ENCODE results near the gene UNC13D.

Gene UNC13D

DNA sequence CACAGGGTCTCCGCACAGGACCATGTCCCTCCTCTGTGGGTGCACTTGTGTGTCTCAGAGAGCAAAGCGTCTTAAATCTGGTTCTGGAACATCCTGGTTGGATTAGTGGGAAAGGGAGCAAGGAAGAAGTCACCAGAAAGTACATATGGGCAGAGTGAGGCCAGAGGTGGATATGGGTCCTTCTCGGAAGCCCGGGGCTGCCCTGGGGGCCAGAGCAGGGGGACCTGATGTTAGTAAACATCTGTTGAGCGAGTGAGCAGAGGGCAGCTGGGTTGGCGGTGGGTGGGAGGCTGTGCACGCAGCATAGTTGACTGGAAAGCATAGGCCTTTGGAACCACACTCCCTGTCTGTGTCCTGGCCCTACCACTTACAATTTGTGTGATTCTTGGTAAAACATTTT is 22.7 kb downstream of the UNC13D start:
- FAIRE-seq (no peak), DNase-seq (ENCODE audit: insufficient read length, low spot score) (no peak)
- TF ChIP-seq POLR2A (IDR thresholded peaks at IDR 0.05; ENCODE audit: low read depth, low read length), result no peak
- no peak for TF ChIP-seq TAF1 (IDR thresholded peaks at IDR 0.05; ENCODE audit: low read depth, low read length)

GRCh38 chr17:75820094-75821080 is 23.8 kb downstream of the UNC13D start:
- DNase-seq (ENCODE audit: insufficient read length, low spot score) (no peak), FAIRE-seq (no peak)
- TF ChIP-seq PAX5 (IDR thresholded peaks at IDR 0.05; ENCODE audit: insufficient read depth, low read length, severe bottlenecking), result no peak

- FAIRE-seq (no peak), DNase-seq (ENCODE audit: insufficient read length, low spot score) (no peak)
- TF ChIP-seq POLR2AphosphoS5 (IDR thresholded peaks at IDR 0.05; ENCODE audit: low read depth, low read length) (no peak), POU2F2 (IDR thresholded peaks at IDR 0.05; ENCODE audit: low read depth, low read length) (no peak), PAX5 (IDR thresholded peaks at IDR 0.05; ENCODE audit: insufficient read depth, low read length, severe bottlenecking) (no peak), TAF1 (IDR thresholded peaks at IDR 0.05; ENCODE audit: low read depth, low read length) (no peak), SPI1 (IDR thresholded peaks at IDR 0.05; ENCODE audit: low read depth, low read length) (no peak), POLR2A (IDR thresholded peaks at IDR 0.05; ENCODE audit: low read depth, low read length) (no peak)
These were observed 24.5 kb downstream of the UNC13D start for GRCh38 chr17:75819678-75820077.

DNA sequence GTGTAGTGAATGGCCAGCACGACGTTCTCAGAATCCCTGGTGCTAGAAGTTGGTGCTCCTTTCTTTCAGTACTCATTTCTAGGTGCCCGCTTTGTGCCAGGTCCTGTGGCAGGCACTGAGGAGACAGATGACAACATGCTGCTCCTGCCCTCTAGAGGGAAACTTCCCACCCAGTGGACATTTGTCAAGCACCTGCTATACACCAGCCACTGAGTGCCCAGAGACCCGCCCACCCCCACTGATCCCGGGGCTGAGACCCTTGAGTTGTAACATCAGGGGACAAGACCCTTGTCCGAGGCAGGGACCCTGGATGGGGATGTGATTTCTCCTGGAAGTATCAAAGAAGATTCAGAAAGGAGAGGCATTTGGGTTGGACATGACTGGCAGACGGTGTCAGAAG is 25.1 kb downstream of the UNC13D start:
- no peak for TF ChIP-seq SPI1 (IDR thresholded peaks at IDR 0.05; ENCODE audit: low read depth, low read length)
- no peak for TF ChIP-seq PAX5 (IDR thresholded peaks at IDR 0.05; ENCODE audit: insufficient read depth, low read length, severe bottlenecking)
- TF ChIP-seq POLR2A (IDR thresholded peaks at IDR 0.05; ENCODE audit: low read depth, low read length), result no peak
- TF ChIP-seq TAF1 (IDR thresholded peaks at IDR 0.05; ENCODE audit: low read depth, low read length), result no peak
- no peak for TF ChIP-seq POU2F2 (IDR thresholded peaks at IDR 0.05; ENCODE audit: low read depth, low read length)
- TF ChIP-seq POLR2AphosphoS5 (IDR thresholded peaks at IDR 0.05; ENCODE audit: low read depth, low read length), result no peak
- no peak for FAIRE-seq
- peak; percentile 7 for DNase-seq (ENCODE audit: insufficient read length, low spot score)

DNA sequence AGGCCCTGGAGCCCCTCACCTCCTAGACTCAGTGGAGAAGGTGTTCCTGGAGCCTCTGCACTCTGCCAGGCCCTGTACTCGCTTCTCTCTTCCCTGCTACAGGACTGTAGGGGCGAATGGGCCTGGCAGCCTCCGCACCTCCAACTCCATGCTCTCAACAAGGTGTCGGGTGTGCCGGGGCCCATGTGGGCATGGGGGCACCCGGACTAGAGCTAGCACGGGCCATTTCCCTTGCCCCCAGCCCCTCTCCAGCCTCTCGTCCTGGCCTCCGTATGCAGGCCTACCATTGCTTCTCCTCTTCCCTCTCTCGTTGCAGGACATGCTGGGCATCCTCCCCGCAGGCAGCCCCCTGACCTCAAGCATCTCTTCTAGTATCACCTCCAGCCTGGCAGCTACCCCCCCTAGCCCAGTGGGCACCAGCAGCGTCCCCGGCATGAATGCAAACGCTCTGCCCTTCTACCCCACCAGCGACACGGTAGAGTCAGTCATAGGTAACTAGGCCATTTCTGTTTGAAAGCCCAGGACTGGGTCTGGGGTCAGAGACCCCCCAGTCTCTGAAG is 25.8 kb downstream of the UNC13D start:
- TF ChIP-seq POLR2A (IDR thresholded peaks at IDR 0.05; ENCODE audit: low read depth, low read length) (no peak), TAF1 (IDR thresholded peaks at IDR 0.05; ENCODE audit: low read depth, low read length) (no peak)

GRCh38 chr17:75817571-75817970 is 26.6 kb downstream of the UNC13D start:
- TF ChIP-seq POU2F2 (IDR thresholded peaks at IDR 0.05; ENCODE audit: low read depth, low read length) (no peak), SPI1 (IDR thresholded peaks at IDR 0.05; ENCODE audit: low read depth, low read length) (no peak), POLR2AphosphoS5 (IDR thresholded peaks at IDR 0.05; ENCODE audit: low read depth, low read length) (no peak), PAX5 (IDR thresholded peaks at IDR 0.05; ENCODE audit: insufficient read depth, low read length, severe bottlenecking) (no peak), POLR2A (IDR thresholded peaks at IDR 0.05; ENCODE audit: low read depth, low read length) (no peak)
- DNase-seq (ENCODE audit: insufficient read length, low spot score) (peak; percentile 12), FAIRE-seq (no peak)

More for the DNA sequence above, 25.8 kb downstream of the UNC13D start:
- no peak for DNase-seq (ENCODE audit: insufficient read length, low spot score)
- FAIRE-seq, result no peak

- FAIRE-seq, result no peak
- peak; percentile 15 for DNase-seq (ENCODE audit: insufficient read length, low spot score)
- TF ChIP-seq PAX5 (IDR thresholded peaks at IDR 0.05; ENCODE audit: insufficient read depth, low read length, severe bottlenecking) (no peak), SPI1 (IDR thresholded peaks at IDR 0.05; ENCODE audit: low read depth, low read length) (no peak), POLR2AphosphoS5 (IDR thresholded peaks at IDR 0.05; ENCODE audit: low read depth, low read length) (no peak), TAF1 (IDR thresholded peaks at IDR 0.05; ENCODE audit: low read depth, low read length) (no peak), POU2F2 (IDR thresholded peaks at IDR 0.05; ENCODE audit: low read depth, low read length) (no peak), POLR2A (IDR thresholded peaks at IDR 0.05; ENCODE audit: low read depth, low read length) (no peak)
These were observed 27.5 kb downstream of the UNC13D start for GRCh38 chr17:75816693-75817092.

DNA sequence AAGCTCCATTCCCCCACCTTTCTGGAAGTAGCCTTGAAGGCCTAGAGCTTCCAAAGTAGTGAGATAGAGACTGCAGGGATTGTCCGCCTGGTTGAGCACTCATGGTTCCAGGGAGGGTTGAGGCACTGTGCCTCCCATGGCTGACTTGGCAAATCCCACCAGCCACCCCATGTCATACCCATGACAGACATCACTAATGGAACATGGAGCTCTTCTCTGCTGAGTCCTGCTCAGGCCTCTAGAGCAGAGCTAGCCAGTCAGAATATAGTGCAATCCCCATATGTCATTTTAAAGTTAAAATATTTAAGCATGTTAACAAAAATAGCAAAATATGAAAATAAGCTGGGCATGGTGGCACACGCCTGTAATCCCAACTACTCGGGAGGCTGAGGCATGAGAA is 28.8 kb downstream of the UNC13D start:
- TF ChIP-seq POLR2AphosphoS5 (IDR thresholded peaks at IDR 0.05; ENCODE audit: low read depth, low read length) (no peak), TAF1 (IDR thresholded peaks at IDR 0.05; ENCODE audit: low read depth, low read length) (no peak), POU2F2 (IDR thresholded peaks at IDR 0.05; ENCODE audit: low read depth, low read length) (no peak), SPI1 (IDR thresholded peaks at IDR 0.05; ENCODE audit: low read depth, low read length) (no peak), PAX5 (IDR thresholded peaks at IDR 0.05; ENCODE audit: insufficient read depth, low read length, severe bottlenecking) (no peak), POLR2A (IDR thresholded peaks at IDR 0.05; ENCODE audit: low read depth, low read length) (no peak)
- DNase-seq (ENCODE audit: insufficient read length, low spot score) (no peak), FAIRE-seq (no peak)

GRCh38 chr17:75814900-75815373 is 29.3 kb downstream of the UNC13D start:
- TF ChIP-seq POU2F2 (IDR thresholded peaks at IDR 0.05; ENCODE audit: low read depth, low read length) (no peak), PAX5 (IDR thresholded peaks at IDR 0.05; ENCODE audit: insufficient read depth, low read length, severe bottlenecking) (no peak), POLR2A (IDR thresholded peaks at IDR 0.05; ENCODE audit: low read depth, low read length) (no peak), TAF1 (IDR thresholded peaks at IDR 0.05; ENCODE audit: low read depth, low read length) (no peak), POLR2AphosphoS5 (IDR thresholded peaks at IDR 0.05; ENCODE audit: low read depth, low read length) (no peak), SPI1 (IDR thresholded peaks at IDR 0.05; ENCODE audit: low read depth, low read length) (no peak)
- DNase-seq (ENCODE audit: insufficient read length, low spot score) (no peak), FAIRE-seq (no peak)

- DNase-seq (ENCODE audit: insufficient read length, low spot score), result no peak
- no peak for FAIRE-seq
These were observed 30.2 kb downstream of the UNC13D start for GRCh38 chr17:75814021-75814395.

More at GRCh38 chr17:75814021-75814395, 30.2 kb downstream of the UNC13D start:
- TF ChIP-seq SPI1 (IDR thresholded peaks at IDR 0.05; ENCODE audit: low read depth, low read length) (no peak), POLR2AphosphoS5 (IDR thresholded peaks at IDR 0.05; ENCODE audit: low read depth, low read length) (no peak), TAF1 (IDR thresholded peaks at IDR 0.05; ENCODE audit: low read depth, low read length) (no peak)
